ENCODE results near the gene TSFM.

TSFM gene

GRCh38 chr12:57782608-57783465 is at the start of gene TSFM:
TSFM (plus strand) TSS chr12:57782787; CDS start chr12:57782802, 15 bp downstream.
- peaks cover 21% of the 10 kb centered on the region for H3K36me3 Mint-ChIP-seq
- CTCF ChIA-PET, result interaction anchor here (0.7 to 2.6 kb wide), 10 partner anchors 9 to 120 kb away, joined by 3 to 13 read pairs (median 6); no protein-coding TSS in a partner anchor

GRCh38 chr12:57733928-57734327 is 48.7 kb upstream of the TSFM start:
- H3K9me3 Mint-ChIP-seq, result no peaks in the 10 kb centered on the region
- no peak overlapping the region for H3K27ac Mint-ChIP-seq
- H3K4me1 Mint-ChIP-seq, result peaks cover 7% of the 10 kb centered on the region
- no peak overlapping the region for H3K4me3 Mint-ChIP-seq
- no peaks in the 10 kb centered on the region for H3K27me3 Mint-ChIP-seq
- H3K36me3 Mint-ChIP-seq, result peaks cover 59% of the 10 kb centered on the region
- CTCF ChIA-PET, result no interaction called here
- no peak for DNase-seq

More at GRCh38 chr12:57782608-57783465, at the start of gene TSFM:
- Mint-ChIP-seq H3K4me1 (peaks cover 50% of the 10 kb centered on the region), H3K27ac (peak within 1 kb of the TSS; percentile 95), H3K9me3 (no peaks in the 10 kb centered on the region), H3K4me3 (peak within 1 kb of the TSS; percentile 99), H3K27me3 (no peaks in the 10 kb centered on the region)
- peak; percentile 98 for DNase-seq

- peaks cover 14% of the 10 kb centered on the region for H3K4me1 Mint-ChIP-seq
- CTCF ChIA-PET, result interaction anchor here (1.1 kb wide), 1 partner anchor 32 kb away, joined by 3 read pairs; no protein-coding TSS in a partner anchor
- H3K9me3 Mint-ChIP-seq, result no peaks in the 10 kb centered on the region
- no peak overlapping the region for H3K4me3 Mint-ChIP-seq
- no peak for DNase-seq
- no peaks in the 10 kb centered on the region for H3K27me3 Mint-ChIP-seq
- no peak overlapping the region for H3K27ac Mint-ChIP-seq
- peaks cover 61% of the 10 kb centered on the region for H3K36me3 Mint-ChIP-seq
These were observed 48.0 kb upstream of the TSFM start for GRCh38 chr12:57734591-57734990.

- Mint-ChIP-seq H3K27ac (no peak overlapping the region), H3K9me3 (no peaks in the 10 kb centered on the region), H3K27me3 (no peaks in the 10 kb centered on the region), H3K4me3 (no peak overlapping the region), H3K4me1 (peaks cover 20% of the 10 kb centered on the region), H3K36me3 (peaks cover 56% of the 10 kb centered on the region)
- no peak for DNase-seq
- CTCF ChIA-PET, result interaction anchor here (1.1 kb wide), 1 partner anchor 32 kb away, joined by 3 read pairs; no protein-coding TSS in a partner anchor
These were observed 47.3 kb upstream of the TSFM start for GRCh38 chr12:57735198-57735855.

GRCh38 chr12:57735952-57736740 is 46.4 kb upstream of the TSFM start:
- CTCF ChIA-PET, result interaction anchor here (1.2 kb wide), 1 partner anchor 14 kb away, joined by 4 read pairs; no protein-coding TSS in a partner anchor
- peaks cover 49% of the 10 kb centered on the region for H3K36me3 Mint-ChIP-seq
- no peak for DNase-seq
- H3K9me3 Mint-ChIP-seq, result no peaks in the 10 kb centered on the region
- H3K27me3 Mint-ChIP-seq, result no peaks in the 10 kb centered on the region
- no peak overlapping the region for H3K4me3 Mint-ChIP-seq
- peaks cover 27% of the 10 kb centered on the region for H3K4me1 Mint-ChIP-seq
- no peak overlapping the region for H3K27ac Mint-ChIP-seq

- no peak for DNase-seq
- CTCF ChIA-PET, result interaction anchor here (1.2 kb wide), 1 partner anchor 14 kb away, joined by 4 read pairs; no protein-coding TSS in a partner anchor
- Mint-ChIP-seq H3K4me1 (peaks cover 28% of the 10 kb centered on the region), H3K27ac (no peak overlapping the region), H3K9me3 (no peaks in the 10 kb centered on the region), H3K4me3 (no peak overlapping the region), H3K36me3 (peaks cover 41% of the 10 kb centered on the region), H3K27me3 (no peaks in the 10 kb centered on the region)
These were observed 45.7 kb upstream of the TSFM start for GRCh38 chr12:57736741-57737466.

- Mint-ChIP-seq H3K27ac (no peak overlapping the region), H3K4me1 (peaks cover 33% of the 10 kb centered on the region), H3K36me3 (peaks cover 34% of the 10 kb centered on the region), H3K4me3 (no peak overlapping the region), H3K27me3 (no peaks in the 10 kb centered on the region), H3K9me3 (no peaks in the 10 kb centered on the region)
- CTCF ChIA-PET, result interaction anchor here (1.2 kb wide), 1 partner anchor 15 kb away, joined by 4 read pairs; no protein-coding TSS in a partner anchor
- no peak for DNase-seq
These were observed 44.8 kb upstream of the TSFM start for GRCh38 chr12:57737467-57738460.

- CTCF ChIA-PET, result no interaction called here
- H3K36me3 Mint-ChIP-seq, result peaks cover 31% of the 10 kb centered on the region
- H3K9me3 Mint-ChIP-seq, result no peaks in the 10 kb centered on the region
- no peak for DNase-seq
- no peak within 1 kb of the TSS for H3K27ac Mint-ChIP-seq
- peak within 1 kb of the TSS; percentile 80 for H3K4me3 Mint-ChIP-seq
- no peaks in the 10 kb centered on the region for H3K27me3 Mint-ChIP-seq
- peaks cover 38% of the 10 kb centered on the region for H3K4me1 Mint-ChIP-seq
These were observed 43.8 kb upstream of the TSFM start, which contains the start of gene AGAP2 for GRCh38 chr12:57738661-57739237. AGAP2 (minus strand) TSS chr12:57738742; CDS start chr12:57738246, 496 bp downstream.

GRCh38 chr12:57739387-57739786 is 43.2 kb upstream of the TSFM start:
- H3K4me3 Mint-ChIP-seq, result peak overlapping the region; percentile 80
- H3K36me3 Mint-ChIP-seq, result peaks cover 27% of the 10 kb centered on the region
- H3K27ac Mint-ChIP-seq, result no peak overlapping the region
- no peaks in the 10 kb centered on the region for H3K27me3 Mint-ChIP-seq
- peaks cover 45% of the 10 kb centered on the region for H3K4me1 Mint-ChIP-seq
- no peaks in the 10 kb centered on the region for H3K9me3 Mint-ChIP-seq
- CTCF ChIA-PET, result no interaction called here
- DNase-seq, result no peak

GRCh38 chr12:57739914-57740538 is 42.6 kb upstream of the TSFM start:
- peaks cover 51% of the 10 kb centered on the region for H3K4me1 Mint-ChIP-seq
- H3K4me3 Mint-ChIP-seq, result peak overlapping the region; percentile 80
- H3K36me3 Mint-ChIP-seq, result peaks cover 24% of the 10 kb centered on the region
- no peaks in the 10 kb centered on the region for H3K27me3 Mint-ChIP-seq
- CTCF ChIA-PET, result interaction anchor here (1.1 to 1.9 kb wide), 2 partner anchors 47 to 113 kb away, joined by 5 to 6 read pairs; no protein-coding TSS in a partner anchor
- DNase-seq, result no peak
- no peak overlapping the region for H3K27ac Mint-ChIP-seq
- no peaks in the 10 kb centered on the region for H3K9me3 Mint-ChIP-seq

- peak; percentile 93 for DNase-seq
- no peaks in the 10 kb centered on the region for H3K9me3 Mint-ChIP-seq
- H3K36me3 Mint-ChIP-seq, result peaks cover 24% of the 10 kb centered on the region
- H3K27ac Mint-ChIP-seq, result peak overlapping the region; percentile 82
- CTCF ChIA-PET, result interaction anchor here (0.9 to 2.5 kb wide), 13 partner anchors 8 to 159 kb away, joined by 3 to 12 read pairs (median 5); partner anchors contain the start of genes B4GALNT1 and OS9
- peaks cover 59% of the 10 kb centered on the region for H3K4me1 Mint-ChIP-seq
- no peaks in the 10 kb centered on the region for H3K27me3 Mint-ChIP-seq
- peak overlapping the region; percentile 80 for H3K4me3 Mint-ChIP-seq
These were observed 41.8 kb upstream of the TSFM start for GRCh38 chr12:57740656-57741412.

Data from activated naive CD4-positive, alpha-beta T cell treated with anti-CD3 and anti-CD28 coated beads, Interleukin-2, amount 10 ng/mL, durations not matched to agents 7 days and 5 days (primary cell).